Stimulated activated CD8-positive, alpha-beta memory T cell treated with anti-CD3 and anti-CD28 coated beads, Interleukin-7, amount 100 ng/mL, for 4 hours (primary cell): ENCODE results near the gene ACKR4.

ENCODE experiments used
- DNase-seq, 2 donors: peaks; one replicate each; pipeline ENCODE4 v3.0.0-alpha.2; 2020; ENCODE audit warnings: low read depth in 2 of 2

ACKR4 gene

GRCh38 chr3:132641837-132642538 lies 44.9 kb downstream of the ACKR4 start:
- DNase-seq = no peak

DNA sequence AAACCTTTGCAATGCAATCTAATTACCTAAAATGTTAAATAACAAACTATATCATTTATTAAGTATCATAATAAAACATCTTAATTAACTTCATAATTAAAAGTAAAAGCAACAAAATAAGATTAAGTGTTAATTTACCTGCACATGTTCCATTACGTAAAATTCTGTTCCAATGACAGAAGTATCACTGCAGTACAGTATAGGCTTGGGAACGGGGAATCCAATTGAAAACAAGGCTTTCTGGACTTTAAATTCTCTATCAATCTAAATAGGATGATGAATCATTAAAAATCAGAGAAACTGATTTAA lies 45.4 kb downstream of the ACKR4 start:
- DNase-seq = no peak

GRCh38 chr3:132643366-132643765 lies 46.3 kb downstream of the ACKR4 start:
- no peak for DNase-seq

DNA sequence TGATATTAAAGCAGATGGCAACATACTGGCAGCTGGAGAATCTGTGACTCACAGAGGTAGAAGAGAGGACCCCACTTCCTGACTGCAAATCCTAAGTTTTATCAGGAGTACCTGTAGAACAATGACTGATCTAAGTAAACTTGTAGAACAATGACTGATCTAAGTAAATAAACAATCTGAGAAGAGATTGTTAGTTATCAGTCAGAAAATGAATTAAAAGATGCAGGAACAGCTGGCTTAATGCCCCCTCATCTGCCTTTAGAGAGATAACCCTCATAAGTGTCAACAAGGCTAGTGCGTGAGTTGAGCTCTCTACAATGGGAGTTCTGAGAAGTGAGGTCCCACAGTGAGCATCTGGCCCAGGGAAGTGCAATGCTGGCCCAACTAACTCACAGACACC lies 48.0 kb downstream of the ACKR4 start:
- DNase-seq = no peak

- no peak for DNase-seq
Observed at GRCh38 chr3:132650153-132650552, 53.1 kb downstream of the ACKR4 start.
